Measurements from ENCODE around the gene C7.

The C7 gene

DNA sequence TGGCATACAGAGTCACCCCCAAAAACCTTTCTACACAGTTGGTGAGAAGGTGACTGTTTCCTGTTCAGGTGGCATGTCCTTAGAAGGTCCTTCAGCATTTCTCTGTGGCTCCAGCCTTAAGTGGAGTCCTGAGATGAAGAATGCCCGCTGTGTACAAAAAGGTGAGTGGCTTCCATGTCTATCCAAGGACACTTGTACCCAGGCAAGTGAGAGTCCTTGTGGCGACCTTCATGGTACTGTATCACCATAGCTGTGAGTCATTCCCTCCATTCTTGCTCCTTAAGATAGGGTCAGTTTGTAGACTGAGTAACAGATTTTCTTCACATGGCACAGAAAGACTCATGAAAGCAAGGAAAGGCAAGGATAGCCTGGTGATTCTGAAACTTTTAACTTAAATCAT lies 63.1 kb downstream of the C7 start:
- Histone ChIP-seq H2BK120ac (ENCODE audit: low read depth, low read length) (no peak overlapping the region), H3K14ac (ENCODE audit: low read length in 2 of 2) (no peak overlapping the region), H2BK12ac (ENCODE audit: low read length in 2 of 2) (no peak overlapping the region), H2BK15ac (ENCODE audit: low read depth, poor library complexity, severe bottlenecking) (no peak overlapping the region), H3K9ac (ENCODE audit: low read length) (no peak overlapping the region), H4K8ac (ENCODE audit: low read length) (no peak overlapping the region), H2AFZ (ENCODE audit: low read depth, low read length) (no peak overlapping the region), H3K23ac (ENCODE audit: low read length in 2 of 2) (no peak overlapping the region), H3K27ac (ENCODE audit: low read length, poor library complexity, severe bottlenecking) (no peak overlapping the region), H3K4me1 (ENCODE audit: control insufficient read depth, insufficient read depth, low read depth, low read length) (no peaks in the 10 kb centered on the region), H3K27me3 (ENCODE audit: control insufficient read depth in 1 of 2, insufficient read depth in 1 of 2, low read length in 2 of 2) (no peaks in the 10 kb centered on the region), H3K79me1 (replicated peaks; ENCODE audit: low read length, poor library complexity, severe bottlenecking) (no peaks in the 10 kb centered on the region), H3K4me2 (ENCODE audit: low read length, poor library complexity, severe bottlenecking) (no peak overlapping the region), H3K36me3 (ENCODE audit: control insufficient read depth in 1 of 2, insufficient read depth in 2 of 2, low read depth in 1 of 2, low read length in 2 of 2) (no peaks in the 10 kb centered on the region), H2BK5ac (ENCODE audit: low read depth, low read length, poor library complexity, severe bottlenecking) (no peak overlapping the region), H3K18ac (ENCODE audit: low read depth in 1 of 2, low read length in 2 of 2) (no peak overlapping the region), H3K4me3 (ENCODE audit: insufficient read depth in 1 of 2, low read depth in 1 of 2, low read length in 2 of 2) (no peak overlapping the region), H2AK5ac (ENCODE audit: low read length, severe bottlenecking) (no peak overlapping the region), H4K91ac (ENCODE audit: low read length) (no peak overlapping the region), H3K4ac (ENCODE audit: low read depth in 1 of 2, low read length in 2 of 2) (no peak overlapping the region), H3K9me3 (ENCODE audit: control insufficient read depth, low read length) (no peaks in the 10 kb centered on the region)
- WGBS = 84% methylated on average over 2 of the region's 2 CpGs
- DNase-seq = no peak

DNA sequence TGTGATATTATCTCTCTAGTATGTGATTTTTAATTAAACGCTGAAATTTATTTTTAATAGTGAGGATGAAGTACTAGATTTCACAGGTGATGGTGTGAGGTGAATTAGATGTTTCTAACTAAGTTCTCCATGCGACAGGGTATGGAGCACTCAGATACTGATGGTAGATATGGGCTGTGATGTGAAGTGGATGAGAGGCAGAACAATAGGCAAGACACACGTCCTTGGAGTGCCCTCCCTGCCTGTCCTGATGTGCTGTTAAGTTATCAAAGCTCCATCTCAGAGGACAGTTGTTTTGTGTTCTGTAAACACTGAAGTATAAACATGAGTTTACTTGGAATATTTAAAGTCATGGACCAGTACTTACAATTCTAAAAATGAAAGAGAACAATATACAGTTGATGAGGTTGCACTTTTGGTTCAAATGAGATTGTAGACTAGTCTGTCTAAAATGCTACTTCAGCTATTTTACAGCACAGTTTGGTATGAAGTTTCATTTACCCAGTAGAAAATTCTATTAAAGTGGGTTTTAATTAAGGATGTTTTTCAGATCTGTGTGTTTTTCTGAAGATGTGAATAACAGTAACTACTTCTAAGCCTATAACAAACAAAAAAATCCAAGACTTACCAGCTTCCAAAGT lies 64.2 kb downstream of the C7 start:
- no peak overlapping the region for H3K9ac ChIP-seq (ENCODE audit: low read length)
- H3K23ac ChIP-seq (ENCODE audit: low read length in 2 of 2) = no peak overlapping the region
- H2AK5ac ChIP-seq (ENCODE audit: low read length, severe bottlenecking) = no peak overlapping the region
- H3K18ac ChIP-seq (ENCODE audit: low read depth in 1 of 2, low read length in 2 of 2) = no peak overlapping the region
- no peaks in the 10 kb centered on the region for H3K36me3 ChIP-seq (ENCODE audit: control insufficient read depth in 1 of 2, insufficient read depth in 2 of 2, low read depth in 1 of 2, low read length in 2 of 2)
- H3K4me1 ChIP-seq (ENCODE audit: control insufficient read depth, insufficient read depth, low read depth, low read length) = no peaks in the 10 kb centered on the region
- no peak overlapping the region for H3K14ac ChIP-seq (ENCODE audit: low read length in 2 of 2)
- WGBS = 69% methylated on average over 3 of the region's 3 CpGs
- H3K79me1 ChIP-seq (replicated peaks; ENCODE audit: low read length, poor library complexity, severe bottlenecking) = no peaks in the 10 kb centered on the region
- no peak for DNase-seq
- H3K27me3 ChIP-seq (ENCODE audit: control insufficient read depth in 1 of 2, insufficient read depth in 1 of 2, low read length in 2 of 2) = no peaks in the 10 kb centered on the region
- H2BK5ac ChIP-seq (ENCODE audit: low read depth, low read length, poor library complexity, severe bottlenecking) = no peak overlapping the region
- H4K8ac ChIP-seq (ENCODE audit: low read length) = no peak overlapping the region
- no peak overlapping the region for H2BK120ac ChIP-seq (ENCODE audit: low read depth, low read length)
- H2BK12ac ChIP-seq (ENCODE audit: low read length in 2 of 2) = no peak overlapping the region
- H3K27ac ChIP-seq (ENCODE audit: low read length, poor library complexity, severe bottlenecking) = no peak overlapping the region
- no peak overlapping the region for H3K4me3 ChIP-seq (ENCODE audit: insufficient read depth in 1 of 2, low read depth in 1 of 2, low read length in 2 of 2)
- H3K4me2 ChIP-seq (ENCODE audit: low read length, poor library complexity, severe bottlenecking) = no peak overlapping the region
- no peaks in the 10 kb centered on the region for H3K9me3 ChIP-seq (ENCODE audit: control insufficient read depth, low read length)
- no peak overlapping the region for H2BK15ac ChIP-seq (ENCODE audit: low read depth, poor library complexity, severe bottlenecking)
- H4K91ac ChIP-seq (ENCODE audit: low read length) = no peak overlapping the region
- H3K4ac ChIP-seq (ENCODE audit: low read depth in 1 of 2, low read length in 2 of 2) = no peak overlapping the region
- no peak overlapping the region for H2AFZ ChIP-seq (ENCODE audit: low read depth, low read length)

DNA sequence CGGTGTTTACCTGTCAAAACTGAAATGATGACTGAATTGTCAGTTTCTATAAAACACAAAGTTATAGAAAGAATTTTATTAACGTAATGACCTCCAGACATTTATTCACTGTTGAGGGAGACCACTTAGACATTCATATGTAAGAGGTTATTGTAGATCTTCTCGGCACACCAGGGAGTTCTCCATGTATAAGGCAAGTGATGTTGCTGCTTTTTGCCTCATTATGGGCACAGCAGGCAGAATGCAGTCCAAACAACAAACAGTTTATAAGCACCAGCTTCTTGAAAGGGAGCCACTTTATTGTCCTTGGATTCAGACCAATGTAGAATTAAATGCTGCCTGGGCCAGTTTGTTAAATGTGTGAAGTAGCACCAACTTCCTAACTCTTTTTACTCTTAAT lies 66.7 kb downstream of the C7 start:
- Histone ChIP-seq H3K4me1 (ENCODE audit: control insufficient read depth, insufficient read depth, low read depth, low read length) (no peaks in the 10 kb centered on the region), H2BK120ac (ENCODE audit: low read depth, low read length) (no peak overlapping the region), H2BK15ac (ENCODE audit: low read depth, poor library complexity, severe bottlenecking) (no peak overlapping the region), H3K4ac (ENCODE audit: low read depth in 1 of 2, low read length in 2 of 2) (no peak overlapping the region), H3K9me3 (ENCODE audit: control insufficient read depth, low read length) (no peaks in the 10 kb centered on the region), H3K27me3 (ENCODE audit: control insufficient read depth in 1 of 2, insufficient read depth in 1 of 2, low read length in 2 of 2) (no peaks in the 10 kb centered on the region), H3K4me3 (ENCODE audit: insufficient read depth in 1 of 2, low read depth in 1 of 2, low read length in 2 of 2) (no peak overlapping the region), H3K9ac (ENCODE audit: low read length) (no peak overlapping the region), H3K79me1 (replicated peaks; ENCODE audit: low read length, poor library complexity, severe bottlenecking) (no peaks in the 10 kb centered on the region), H3K14ac (ENCODE audit: low read length in 2 of 2) (no peak overlapping the region), H4K8ac (ENCODE audit: low read length) (no peak overlapping the region), H3K27ac (ENCODE audit: low read length, poor library complexity, severe bottlenecking) (no peak overlapping the region), H3K23ac (ENCODE audit: low read length in 2 of 2) (no peak overlapping the region), H2BK12ac (ENCODE audit: low read length in 2 of 2) (no peak overlapping the region), H3K18ac (ENCODE audit: low read depth in 1 of 2, low read length in 2 of 2) (no peak overlapping the region), H3K36me3 (ENCODE audit: control insufficient read depth in 1 of 2, insufficient read depth in 2 of 2, low read depth in 1 of 2, low read length in 2 of 2) (no peaks in the 10 kb centered on the region), H2AFZ (ENCODE audit: low read depth, low read length) (no peak overlapping the region), H4K91ac (ENCODE audit: low read length) (no peak overlapping the region), H3K4me2 (ENCODE audit: low read length, poor library complexity, severe bottlenecking) (no peak overlapping the region), H2BK5ac (ENCODE audit: low read depth, low read length, poor library complexity, severe bottlenecking) (no peak overlapping the region), H2AK5ac (ENCODE audit: low read length, severe bottlenecking) (no peak overlapping the region)
- 84% methylated on average over 2 of the region's 3 CpGs for WGBS
- DNase-seq = no peak

DNA sequence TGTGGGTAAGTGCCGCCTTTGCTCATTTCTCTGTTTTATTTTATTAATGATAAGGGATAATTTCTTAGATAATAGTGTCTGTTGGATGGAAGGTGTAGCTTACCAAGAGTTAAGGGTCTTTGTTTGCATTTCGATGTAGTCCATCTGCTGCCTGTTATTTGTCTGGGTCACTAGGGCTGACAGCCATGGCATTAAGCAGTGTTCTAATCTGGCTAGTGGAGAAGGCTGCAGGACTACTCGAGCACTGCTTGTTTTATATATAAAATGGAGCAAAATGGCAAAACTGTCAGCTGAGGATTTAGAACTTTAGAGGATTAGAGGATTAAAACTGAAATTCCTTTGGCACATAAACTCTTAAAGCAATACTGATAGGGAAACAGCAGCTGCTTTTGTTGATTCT lies 67.5 kb downstream of the C7 start:
- no peak overlapping the region for H3K18ac ChIP-seq (ENCODE audit: low read depth in 1 of 2, low read length in 2 of 2)
- H4K8ac ChIP-seq (ENCODE audit: low read length) = no peak overlapping the region
- no peak overlapping the region for H2BK15ac ChIP-seq (ENCODE audit: low read depth, poor library complexity, severe bottlenecking)
- no peak overlapping the region for H4K91ac ChIP-seq (ENCODE audit: low read length)
- H2BK120ac ChIP-seq (ENCODE audit: low read depth, low read length) = no peak overlapping the region
- H2AK5ac ChIP-seq (ENCODE audit: low read length, severe bottlenecking) = no peak overlapping the region
- no peak overlapping the region for H2BK12ac ChIP-seq (ENCODE audit: low read length in 2 of 2)
- no peak overlapping the region for H3K14ac ChIP-seq (ENCODE audit: low read length in 2 of 2)
- no peaks in the 10 kb centered on the region for H3K36me3 ChIP-seq (ENCODE audit: control insufficient read depth in 1 of 2, insufficient read depth in 2 of 2, low read depth in 1 of 2, low read length in 2 of 2)
- no peak overlapping the region for H2BK5ac ChIP-seq (ENCODE audit: low read depth, low read length, poor library complexity, severe bottlenecking)
- no peak overlapping the region for H3K27ac ChIP-seq (ENCODE audit: low read length, poor library complexity, severe bottlenecking)
- H3K4ac ChIP-seq (ENCODE audit: low read depth in 1 of 2, low read length in 2 of 2) = no peak overlapping the region
- WGBS = 77% methylated on average over 3 of the region's 3 CpGs
- no peak overlapping the region for H3K23ac ChIP-seq (ENCODE audit: low read length in 2 of 2)
- no peaks in the 10 kb centered on the region for H3K4me1 ChIP-seq (ENCODE audit: control insufficient read depth, insufficient read depth, low read depth, low read length)
- no peak overlapping the region for H3K4me3 ChIP-seq (ENCODE audit: insufficient read depth in 1 of 2, low read depth in 1 of 2, low read length in 2 of 2)
- no peaks in the 10 kb centered on the region for H3K79me1 ChIP-seq (replicated peaks; ENCODE audit: low read length, poor library complexity, severe bottlenecking)
- no peak overlapping the region for H2AFZ ChIP-seq (ENCODE audit: low read depth, low read length)
- no peak for DNase-seq
- H3K4me2 ChIP-seq (ENCODE audit: low read length, poor library complexity, severe bottlenecking) = no peak overlapping the region
- H3K9me3 ChIP-seq (ENCODE audit: control insufficient read depth, low read length) = no peaks in the 10 kb centered on the region
- no peak overlapping the region for H3K9ac ChIP-seq (ENCODE audit: low read length)
- H3K27me3 ChIP-seq (ENCODE audit: control insufficient read depth in 1 of 2, insufficient read depth in 1 of 2, low read length in 2 of 2) = no peaks in the 10 kb centered on the region
